GM23248 (cell line): ENCODE data around the gene MBTPS1.

Experiments used
- EZH2 ChIP-seq: fragments of 200-600 bp; sonication (generic); IDR thresholded peaks from 2 replicates; pipeline ENCODE4 v1.6.1; 2018; ENCODE audit warnings: antibody characterized with exemption, mild to moderate bottlenecking; ENCODE audit not compliant: insufficient read depth, poor library complexity, severe bottlenecking
- EZH2phosphoT487 ChIP-seq: fragments of 200-600 bp; sonication (generic); IDR thresholded peaks from 2 replicates; pipeline ENCODE4 v1.6.1; 2018; ENCODE audit warnings: antibody characterized with exemption, moderate library complexity, mild to moderate bottlenecking, low read depth; ENCODE audit not compliant: insufficient read depth

DNA sequence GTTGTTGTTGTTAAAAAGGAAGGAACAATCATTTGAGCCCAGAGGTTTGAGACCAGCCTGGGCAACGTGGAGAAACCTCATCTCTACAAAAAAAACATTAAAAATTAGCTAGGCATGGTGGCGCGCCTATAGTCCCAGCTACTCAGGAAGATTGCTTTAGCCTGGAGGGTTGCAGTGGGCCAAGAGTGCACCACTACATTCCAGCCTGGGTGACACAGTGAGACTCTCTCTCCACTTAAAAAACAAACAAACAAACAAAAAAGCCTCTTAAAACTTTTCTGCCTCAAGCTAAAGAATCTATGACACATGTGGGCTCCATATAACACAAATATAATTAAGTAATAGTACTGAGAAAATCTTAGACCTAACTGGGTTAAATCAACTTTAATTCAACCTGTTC, 12.5 kb downstream of the MBTPS1 start:
- TF ChIP-seq EZH2 (no peak), EZH2phosphoT487 (no peak)
